ENCODE measurements around the gene PHYHD1.
"Not testable (repeated sequence)": the region's sequence is repeated elsewhere in the genome, so short reads cannot be mapped to it uniquely, and the experiment has no call there.

PHYHD1 gene

DNA sequence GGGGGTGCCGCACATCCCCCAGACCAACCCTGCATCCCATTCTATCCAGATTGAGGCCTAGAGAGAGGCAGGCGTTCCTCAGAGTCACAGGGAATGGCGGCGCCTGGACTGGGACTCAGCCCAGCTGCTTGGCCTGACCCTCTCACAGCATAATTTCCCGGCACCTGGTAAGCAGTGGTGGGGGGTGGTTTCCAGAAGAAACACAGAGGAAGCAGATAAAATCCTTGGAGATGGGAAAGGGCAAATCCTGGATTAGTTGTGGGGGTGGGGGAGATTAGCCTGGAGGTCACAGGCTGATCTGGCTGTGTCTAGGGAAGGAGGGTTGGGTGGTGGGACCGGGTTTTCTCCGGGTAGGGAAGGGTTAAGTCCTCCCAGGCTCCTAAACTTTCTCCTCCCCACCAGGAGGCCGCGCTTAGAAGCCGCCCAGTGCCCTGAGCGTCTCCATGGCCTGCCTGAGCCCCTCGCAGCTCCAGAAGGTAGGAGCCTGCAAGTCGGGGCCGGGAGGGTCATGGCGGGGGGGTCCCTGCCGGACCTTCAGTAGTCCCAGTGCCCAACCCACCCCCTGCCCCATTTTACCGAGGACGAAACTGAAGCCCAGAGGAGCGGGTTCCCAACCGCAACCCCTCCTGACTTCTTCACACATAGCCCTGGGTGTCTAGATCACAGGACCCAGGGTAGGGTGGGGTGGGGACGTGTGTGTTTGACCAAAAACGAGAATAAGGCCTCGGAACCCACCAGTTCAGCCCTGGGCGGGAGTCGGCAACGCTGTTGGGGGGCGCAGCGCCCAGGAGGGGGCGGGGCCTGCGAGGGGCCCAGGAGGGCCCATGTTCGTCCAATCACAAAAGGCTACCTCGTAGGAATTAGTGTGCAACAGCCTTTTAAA lies 1.3 kb downstream of the PHYHD1 start:
- no peak for DNase-seq (ENCODE audit: low read depth)

DNA sequence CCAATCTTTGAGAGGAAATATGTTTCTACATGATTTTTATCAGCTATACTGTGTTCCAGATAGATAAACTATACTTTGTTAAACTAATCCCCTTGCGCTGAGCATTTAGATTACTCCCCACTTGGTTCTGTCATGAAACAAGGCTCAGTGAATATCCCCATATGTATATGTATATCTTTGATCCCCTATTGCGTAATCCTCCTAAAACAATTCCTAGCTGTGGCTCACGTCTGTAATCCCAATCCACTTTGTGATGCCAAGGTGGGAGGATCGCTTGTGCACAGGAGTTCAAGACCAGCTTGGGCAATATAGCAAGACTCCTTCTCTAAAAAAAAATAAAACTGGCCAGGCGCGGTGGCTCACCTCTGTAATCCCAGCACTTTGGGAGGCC lies 2.7 kb downstream of the PHYHD1 start:
- no peak for DNase-seq (ENCODE audit: low read depth)

DNA sequence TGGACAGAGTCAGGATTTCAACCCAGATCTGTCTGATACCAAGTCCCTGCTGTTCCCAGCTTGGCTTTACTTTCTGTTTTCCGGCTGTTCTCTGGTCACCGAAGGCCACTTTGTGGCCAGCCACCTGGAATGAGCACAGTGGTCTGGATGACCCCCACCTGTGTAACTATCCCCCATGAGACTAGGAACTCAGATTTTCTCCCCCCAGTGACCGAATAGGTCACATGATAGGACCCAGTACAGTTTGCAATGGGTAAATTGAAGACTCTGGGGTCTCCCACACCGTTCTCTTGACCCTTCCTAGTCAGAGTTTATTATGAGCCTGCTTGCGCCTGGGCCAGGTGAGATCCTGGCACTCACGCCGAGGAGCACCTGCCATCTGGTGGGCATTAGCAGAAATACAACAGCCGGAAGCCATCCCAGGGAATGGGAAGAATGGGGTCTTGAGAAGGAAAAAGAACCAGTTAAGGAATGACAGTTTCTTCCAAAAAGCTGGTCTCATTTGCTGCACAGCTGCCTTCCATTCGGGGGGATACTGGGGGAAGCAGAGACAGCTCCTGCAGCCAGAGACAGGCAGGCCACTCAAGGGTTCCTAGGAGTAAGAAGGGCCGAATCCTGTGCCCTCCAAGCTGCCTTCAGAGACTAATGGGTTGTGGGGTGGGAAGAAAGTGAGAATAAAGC lies 7.1 kb downstream of the PHYHD1 start:
- peak; percentile 25 for DNase-seq (ENCODE audit: low read depth)

DNA sequence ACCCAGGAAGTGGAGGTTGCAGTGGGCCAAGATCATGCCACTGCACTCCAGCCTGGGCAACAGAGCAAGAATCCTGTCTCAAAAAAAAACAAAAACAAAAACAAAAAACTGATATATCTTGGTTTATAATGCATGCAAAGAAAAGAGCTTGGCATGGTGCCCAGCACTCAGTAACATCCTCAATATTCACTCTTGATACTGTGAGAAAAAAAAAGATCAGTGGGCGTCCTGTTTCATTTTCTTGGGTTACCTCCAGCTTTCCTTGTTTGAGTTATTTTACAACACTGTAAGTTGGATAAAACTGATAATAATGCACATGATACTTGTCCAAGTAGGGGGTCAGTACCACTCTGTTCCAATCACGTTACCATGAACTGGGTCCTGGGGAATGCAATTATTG lies 7.8 kb downstream of the PHYHD1 start:
- DNase-seq (ENCODE audit: low read depth): no peak

DNA sequence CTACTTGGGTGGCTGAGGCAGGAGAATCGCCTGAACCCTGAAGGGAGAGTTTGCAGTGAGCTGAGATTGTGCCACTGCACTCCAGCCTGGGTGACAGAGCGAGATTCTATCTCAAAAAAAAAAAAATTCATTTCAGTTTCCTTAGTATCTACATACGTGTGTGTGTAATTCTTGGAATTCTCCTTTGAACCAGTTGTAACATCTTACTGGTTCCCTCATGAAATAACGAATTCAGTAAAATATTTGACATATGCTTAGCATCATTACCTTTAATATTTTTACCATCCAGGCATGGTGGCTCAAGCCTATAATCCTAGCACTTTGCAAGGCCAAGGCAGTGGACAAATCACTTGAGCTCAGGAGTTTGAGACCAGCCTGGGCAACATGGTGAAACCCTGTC lies 8.8 kb downstream of the PHYHD1 start:
- no peak for DNase-seq (ENCODE audit: low read depth)

DNA sequence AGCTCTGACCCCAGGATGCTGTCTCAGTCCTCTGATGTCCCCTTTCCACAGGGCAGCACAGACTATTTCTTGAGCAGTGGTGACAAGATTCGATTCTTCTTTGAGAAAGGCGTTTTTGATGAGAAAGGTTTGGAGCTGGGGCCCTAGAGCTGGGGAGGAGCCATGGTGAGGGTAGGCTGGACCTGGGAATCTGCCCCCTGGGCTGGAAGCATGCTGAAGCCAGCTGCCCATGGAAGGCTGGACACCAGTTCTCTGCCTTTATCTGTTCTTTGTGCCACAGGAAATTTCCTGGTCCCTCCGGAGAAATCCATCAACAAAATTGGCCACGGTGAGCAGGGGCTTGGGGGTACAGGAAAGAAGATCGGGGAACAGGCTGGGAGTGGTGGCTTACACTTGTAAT lies 12.9 kb downstream of the PHYHD1 start:
- no peak for DNase-seq (ENCODE audit: low read depth)

DNA sequence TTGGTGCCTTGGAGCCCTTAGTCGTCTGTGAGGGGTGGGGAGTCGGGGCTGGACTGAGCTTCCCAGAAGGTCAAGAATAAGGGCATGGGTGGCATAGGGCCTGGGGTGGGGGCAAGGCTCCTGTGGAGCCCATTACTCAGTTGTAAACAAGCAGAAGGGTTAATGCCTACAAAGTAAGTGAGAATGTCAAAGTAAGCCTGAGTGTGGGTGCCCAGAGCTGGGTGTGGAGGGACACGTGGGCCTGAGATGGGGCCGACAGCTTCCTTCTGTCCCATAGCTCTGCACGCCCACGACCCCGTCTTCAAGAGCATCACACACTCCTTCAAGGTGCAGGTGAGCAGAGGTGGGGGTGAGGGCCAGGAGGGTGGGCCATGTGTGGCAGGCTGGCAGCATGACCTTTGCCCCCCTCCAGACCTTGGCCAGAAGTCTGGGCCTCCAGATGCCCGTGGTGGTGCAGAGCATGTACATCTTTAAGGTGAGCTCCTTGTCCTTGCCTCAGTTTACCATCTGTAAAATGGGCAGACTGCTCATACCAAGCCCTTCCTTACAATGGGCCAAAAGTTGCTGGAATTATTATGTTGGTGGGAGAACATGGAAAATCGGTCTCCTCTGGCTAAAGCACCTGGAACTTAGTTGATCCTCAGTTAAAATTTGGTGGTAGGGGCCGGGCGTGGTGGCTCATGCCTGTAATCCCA lies 15.5 kb downstream of the PHYHD1 start:
- no peak for DNase-seq (ENCODE audit: low read depth)

DNA sequence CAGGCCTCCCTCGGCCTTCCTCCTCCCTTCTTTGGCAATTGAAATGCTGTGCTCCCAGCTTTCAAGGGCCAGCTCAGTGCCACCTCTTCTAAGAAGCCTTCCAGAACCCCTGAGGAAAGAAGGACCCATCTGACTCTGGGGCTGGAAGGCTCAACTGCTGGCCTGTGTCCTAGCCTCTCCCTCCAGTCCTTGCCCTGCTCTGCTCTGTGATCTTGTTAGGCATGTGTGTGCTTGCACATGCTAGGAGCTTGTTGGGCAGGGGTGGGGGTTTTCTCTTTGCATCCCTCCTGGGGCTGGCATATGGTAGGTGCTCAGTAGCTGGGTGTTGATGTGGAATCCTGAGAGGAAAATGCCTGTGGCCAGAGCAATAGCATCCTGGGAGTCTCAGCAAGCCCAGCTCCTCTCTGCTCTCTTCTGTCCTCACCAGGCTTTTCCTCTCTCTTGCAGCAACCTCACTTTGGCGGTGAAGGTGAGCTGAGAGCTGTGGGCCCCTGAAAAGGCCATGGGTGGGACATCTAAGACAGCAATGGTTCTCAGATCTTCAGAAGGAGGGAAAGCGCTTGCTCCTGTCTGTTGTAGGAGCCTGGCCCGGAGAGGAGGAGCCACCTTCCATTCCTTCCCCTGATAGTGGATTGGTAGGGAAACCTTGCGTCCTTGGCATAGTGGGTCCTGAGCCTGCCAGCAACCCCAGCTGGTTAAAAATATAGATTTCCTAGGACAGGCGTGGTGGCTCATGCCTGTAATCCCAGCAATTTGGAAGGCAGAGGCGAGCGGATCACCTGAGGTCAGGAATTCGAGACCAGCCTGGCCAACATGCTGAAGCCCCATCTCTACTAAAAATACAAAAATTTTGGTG lies 16.8 kb downstream of the PHYHD1 start:
- no peak for DNase-seq (ENCODE audit: low read depth)

DNA sequence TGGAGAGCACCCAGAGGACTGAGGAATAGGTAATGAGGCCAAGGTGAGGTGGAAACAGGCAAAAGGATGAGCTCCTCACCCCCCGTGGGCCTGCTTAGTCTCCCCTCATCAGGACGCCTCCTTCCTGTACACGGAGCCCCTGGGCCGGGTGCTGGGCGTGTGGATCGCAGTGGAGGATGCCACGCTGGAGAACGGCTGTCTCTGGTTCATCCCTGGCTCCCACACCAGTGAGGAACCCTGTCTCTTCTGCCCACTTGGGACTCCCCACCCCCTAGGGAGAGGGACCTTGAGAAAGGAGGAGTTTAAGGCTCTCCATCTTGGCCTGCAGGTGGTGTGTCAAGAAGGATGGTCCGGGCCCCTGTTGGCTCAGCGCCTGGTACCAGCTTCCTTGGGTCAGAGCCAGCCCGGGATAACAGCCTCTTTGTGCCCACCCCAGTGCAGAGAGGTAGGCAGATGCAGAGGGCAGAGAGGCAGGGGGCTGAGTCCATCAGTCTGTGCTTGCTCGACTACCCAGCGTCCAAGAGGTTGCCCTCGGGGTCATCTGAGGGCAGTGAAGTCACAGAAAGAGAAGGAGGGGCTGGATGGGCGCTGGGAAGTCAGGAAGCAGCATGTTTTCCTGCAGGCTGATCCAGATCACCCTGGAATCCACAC lies 19.6 kb downstream of the PHYHD1 start:
- no peak for DNase-seq (ENCODE audit: low read depth)

DNA sequence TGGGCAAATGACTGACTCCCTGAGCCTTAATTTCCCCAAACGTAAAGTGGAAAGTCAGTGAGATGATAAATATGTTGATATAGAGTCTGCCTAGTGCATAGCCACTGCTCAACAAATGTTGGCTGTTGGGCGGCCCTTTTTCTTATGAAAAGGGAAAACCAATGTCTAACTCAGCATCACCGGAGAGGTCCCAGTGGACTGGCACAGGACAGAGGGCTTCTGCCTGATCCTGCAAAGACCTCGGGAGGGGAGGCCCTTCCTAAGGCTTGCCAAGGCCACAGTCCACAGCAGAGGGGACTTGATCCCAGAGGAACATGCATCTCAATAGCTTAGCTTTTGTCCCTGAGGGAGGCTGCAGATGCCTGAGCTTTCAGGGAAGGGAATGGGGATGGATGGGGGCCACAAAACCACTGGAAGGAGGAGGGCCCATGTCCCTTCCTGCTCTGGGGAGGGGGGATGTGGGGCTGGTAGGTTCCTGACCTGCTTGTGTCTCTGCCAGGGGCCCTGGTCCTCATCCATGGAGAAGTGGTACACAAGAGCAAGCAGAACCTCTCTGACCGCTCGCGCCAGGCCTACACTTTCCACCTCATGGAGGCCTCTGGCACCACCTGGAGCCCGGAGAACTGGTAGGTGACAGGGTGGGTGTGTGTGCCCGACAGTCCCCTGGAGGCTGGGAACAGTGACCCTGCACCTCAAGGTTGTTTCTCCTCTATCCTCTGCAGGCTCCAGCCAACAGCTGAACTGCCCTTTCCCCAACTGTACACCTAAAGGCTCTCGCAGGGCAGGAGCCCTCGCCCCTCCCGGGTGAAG lies 20.4 kb downstream of the PHYHD1 start:
- DNase-seq (ENCODE audit: low read depth): no peak

DNA sequence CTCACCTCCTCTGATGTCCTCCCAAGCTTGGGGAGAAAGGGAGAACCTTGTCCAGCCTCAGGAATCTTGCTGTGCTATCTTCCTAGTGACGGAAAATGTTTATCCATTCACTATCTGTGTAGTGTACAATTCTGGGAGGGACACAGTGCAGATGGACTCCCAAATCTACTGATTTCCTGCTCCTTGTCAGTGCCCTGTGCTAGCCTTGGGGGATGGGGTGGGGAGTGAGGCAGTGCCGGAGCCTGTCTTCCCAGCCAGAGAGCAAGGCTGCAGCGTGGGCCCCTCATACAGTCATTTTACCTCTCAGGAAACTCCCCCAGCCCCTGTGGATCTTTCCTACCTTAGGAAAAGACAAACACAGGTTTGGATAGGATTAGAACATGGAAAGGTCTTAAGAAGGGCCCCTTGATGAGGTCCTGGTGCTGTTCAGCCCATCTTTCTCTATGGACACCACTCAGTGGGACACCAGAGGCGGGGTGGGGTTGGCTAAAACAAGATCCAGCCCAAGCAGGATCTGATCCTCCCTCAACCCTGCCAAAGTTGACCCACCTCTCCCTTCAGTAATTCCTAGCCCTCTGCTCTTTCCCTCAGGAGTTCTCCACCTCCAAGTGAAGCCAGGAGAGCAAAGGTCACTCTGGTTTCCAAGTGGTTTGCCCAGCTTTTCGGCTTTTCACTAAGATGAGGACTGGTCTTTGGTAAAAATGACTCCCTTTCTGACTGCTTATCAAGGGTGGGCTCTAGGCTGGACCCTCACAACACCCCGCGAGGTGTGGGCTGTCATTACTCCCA lies 23.2 kb downstream of the PHYHD1 start:
- no peak for DNase-seq (ENCODE audit: low read depth)

DNA sequence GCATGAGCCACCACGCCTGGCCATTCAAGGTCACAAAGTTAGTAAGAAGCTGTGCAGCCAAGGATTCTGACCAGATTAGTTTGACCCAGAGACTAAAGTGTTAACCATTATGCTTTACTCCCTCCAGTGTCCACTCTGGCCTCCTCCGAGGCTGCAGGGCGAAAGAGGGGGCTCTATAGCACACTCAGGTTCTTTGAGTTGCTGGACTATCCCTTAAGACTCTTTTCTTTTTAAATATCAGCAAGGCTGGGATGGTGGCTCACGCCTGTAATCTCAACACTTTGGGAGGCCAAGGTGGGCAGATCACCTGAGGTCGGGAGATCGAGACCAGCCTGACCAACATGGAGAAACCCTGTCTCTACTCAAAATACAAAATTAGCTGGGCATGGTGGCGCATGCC lies 24.2 kb downstream of the PHYHD1 start:
- DNase-seq (ENCODE audit: low read depth): not testable (repeated sequence)

DNA sequence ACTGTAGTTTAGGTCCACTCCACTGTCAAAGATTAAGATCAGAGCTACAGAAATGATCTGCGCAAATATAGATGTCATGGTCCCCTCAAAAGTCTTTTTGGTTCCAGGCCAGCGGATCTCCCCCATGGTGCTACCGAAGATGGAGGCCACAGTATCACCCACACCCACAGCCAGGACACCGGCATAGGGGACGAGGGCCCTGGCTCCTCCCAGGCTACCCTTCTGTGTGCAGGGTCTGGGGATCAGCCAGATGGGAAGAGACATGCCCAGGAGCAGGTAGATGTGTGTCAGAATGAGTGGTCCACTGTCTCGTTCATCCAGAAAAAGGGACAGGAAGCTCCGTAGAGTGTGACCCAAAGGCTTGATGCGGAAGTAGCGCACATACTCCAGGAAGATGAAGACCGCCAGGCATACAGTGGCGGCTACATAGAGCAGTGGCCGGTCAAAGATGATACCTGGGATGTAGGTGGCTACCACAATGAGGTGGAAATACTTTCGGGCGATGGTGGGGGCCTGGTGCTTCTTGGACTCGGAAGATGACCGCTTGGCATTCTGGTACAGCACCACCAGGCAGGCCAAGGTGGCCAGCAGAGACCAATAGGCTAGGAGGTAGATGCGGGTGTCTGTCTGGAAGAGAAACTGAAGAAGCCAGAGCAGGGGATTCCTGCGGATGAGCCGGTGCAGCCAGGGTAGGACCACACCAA lies 25.2 kb downstream of the PHYHD1 start:
- no peak for DNase-seq (ENCODE audit: low read depth)

DNA sequence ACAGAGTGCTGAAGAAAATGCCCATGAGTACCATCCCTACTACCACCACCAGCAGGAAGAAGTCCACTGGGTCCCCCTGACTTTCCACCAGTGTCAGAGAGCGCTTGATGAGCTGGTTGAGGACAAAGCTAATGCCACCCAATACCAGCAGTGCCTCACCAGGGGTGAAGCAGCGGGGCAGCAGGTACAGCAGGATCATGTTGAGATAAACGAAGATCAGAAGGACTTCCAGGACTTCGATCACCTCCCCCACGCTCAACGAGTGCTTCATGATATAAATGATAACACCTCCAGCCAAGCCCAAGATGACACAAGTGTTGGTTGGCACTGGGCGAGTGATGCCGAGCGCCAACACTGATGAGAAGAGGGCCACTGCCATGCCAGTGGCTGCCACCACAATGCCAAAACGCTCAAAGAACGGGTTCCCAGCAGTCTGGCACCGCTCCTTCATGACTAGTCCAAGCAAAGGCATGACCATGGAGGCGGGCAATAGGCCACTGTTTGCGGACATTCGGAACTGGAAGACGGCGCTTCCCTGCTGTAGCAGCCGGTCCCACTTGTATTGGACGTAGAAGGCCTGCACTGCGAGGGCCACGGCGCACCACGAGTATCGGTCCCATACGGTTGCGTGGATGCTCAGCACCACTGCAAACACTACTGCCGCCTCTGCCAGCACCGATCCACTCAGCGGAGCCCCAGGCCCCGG lies 25.9 kb downstream of the PHYHD1 start:
- no peak for DNase-seq (ENCODE audit: low read depth)

DNA sequence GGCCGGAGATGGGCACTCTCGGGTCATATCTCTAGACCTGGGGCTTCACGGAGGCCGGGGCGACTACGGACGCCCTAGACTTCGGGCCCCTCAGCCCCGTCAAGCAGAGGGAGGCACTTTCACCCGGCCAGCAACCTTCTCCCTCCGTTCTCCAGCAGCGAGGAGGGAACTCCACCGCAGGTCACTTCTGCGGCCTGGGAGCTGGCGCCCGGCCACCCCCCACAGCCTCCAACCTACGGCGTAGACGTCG lies 26.4 kb downstream of the PHYHD1 start:
- no peak for DNase-seq (ENCODE audit: low read depth)

DNA sequence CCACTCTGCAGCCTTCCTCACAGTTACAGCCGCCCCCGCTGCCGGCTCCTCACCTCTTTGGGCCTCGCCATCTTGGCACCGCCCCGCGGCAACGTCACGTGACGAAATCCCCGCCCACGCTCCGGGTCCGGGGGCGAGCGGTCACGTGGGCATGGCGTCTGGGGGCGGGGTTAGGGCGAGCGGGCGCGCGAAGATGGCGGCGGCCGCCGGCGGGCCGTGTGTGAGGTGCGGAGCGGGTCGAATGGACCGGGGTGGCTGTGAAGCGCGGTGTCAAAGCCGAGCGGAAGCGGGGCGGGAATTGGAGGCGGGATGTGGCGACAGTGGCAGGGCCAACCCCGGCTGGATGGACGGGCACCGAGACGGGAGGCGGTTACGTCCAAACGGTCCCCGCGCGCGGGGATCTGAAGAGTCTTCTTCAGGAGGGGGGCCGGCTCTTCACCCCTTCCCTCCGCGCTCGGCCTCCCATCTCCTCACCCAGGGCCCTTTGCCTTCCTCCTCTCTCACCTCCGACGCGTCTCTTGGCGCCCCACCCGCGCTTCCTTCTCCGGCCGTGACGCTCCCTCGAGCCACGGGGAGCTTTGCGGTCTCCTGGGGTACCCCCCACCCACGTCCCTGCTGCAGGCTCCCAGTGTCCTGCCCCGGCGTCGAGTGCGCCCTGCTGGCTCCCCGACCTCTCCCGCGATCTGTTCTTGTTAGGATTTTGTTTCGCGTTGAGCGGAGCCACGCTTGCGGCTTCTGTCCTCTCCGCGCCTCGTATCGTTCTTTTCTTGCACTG lies 26.9 kb downstream of the PHYHD1 start, which contains the start of the genes DOLK and NUP188:
Gene DOLK (minus strand): TSS at position 77 of the 775 bp plus-strand sequence. CDS start 300 bp downstream, outside the sequence.
Gene NUP188 (plus strand): TSS at position 173 of the 775 bp plus-strand sequence. CDS start 21 bp downstream, at position 194.
- peak; percentile 98 for DNase-seq (ENCODE audit: low read depth)

DNA sequence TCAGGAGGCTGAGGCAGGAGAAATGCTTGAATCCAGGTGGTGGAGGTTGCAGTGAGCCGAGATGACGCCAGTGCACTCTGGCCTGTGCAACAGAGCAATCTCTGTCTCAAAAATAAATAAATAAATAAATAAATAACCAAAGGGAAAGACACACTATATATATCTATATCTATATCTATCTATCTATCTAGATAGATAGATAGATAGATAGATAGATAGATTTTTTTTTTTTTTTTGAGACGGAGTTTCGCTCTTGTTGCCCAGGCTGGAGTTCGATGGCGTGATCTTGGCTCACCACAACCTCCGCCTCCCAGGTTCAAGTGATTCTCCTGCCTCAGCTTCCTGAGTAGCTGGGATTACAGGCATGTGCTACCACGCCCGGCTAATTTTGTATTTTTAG lies 40.6 kb downstream of the PHYHD1 start:
- DNase-seq (ENCODE audit: low read depth): not testable (repeated sequence)

DNA sequence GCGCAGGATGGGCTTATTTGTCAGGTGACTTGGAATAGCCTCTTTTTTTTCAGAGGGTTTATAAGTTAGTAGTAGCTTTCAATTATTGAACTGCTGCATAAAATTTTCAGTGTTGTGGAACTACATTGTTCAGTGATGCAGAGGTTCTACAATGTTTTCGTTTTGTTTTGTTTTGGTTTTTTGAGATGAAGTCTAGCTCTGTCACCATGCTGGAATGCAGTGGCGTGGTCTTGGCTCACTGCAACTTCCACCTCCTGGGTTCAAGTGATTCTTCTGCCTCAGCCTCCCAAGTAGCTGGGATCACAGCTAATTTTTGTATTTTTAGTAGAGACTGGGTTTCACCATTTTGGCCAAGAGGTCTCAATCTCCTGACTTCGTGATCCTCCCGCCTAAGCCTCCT lies 48.7 kb downstream of the PHYHD1 start:
- no peak for DNase-seq (ENCODE audit: low read depth)

Measured in stimulated activated CD8-positive, alpha-beta memory T cell treated with anti-CD3 and anti-CD28 coated beads, Interleukin-7, amount 100 ng/mL, for 24 hours (primary cell).